RCC 7860 (cell line): ENCODE data around the gene SMAD3.

ENCODE experiments used
- DNase-seq: peaks from one replicate; pipeline ENCODE4 v3.0.0-alpha.2; 2015; ENCODE audit warnings: low spot score
- FAIRE-seq: peaks from 2 replicates; lab custom pipeline; 2012; peaks lifted over from hg19 to GRCh38; lab: Jason Lieb, UNC

SMAD3 gene

GRCh38 chr15:67033571-67034044, 31.8 kb upstream of the SMAD3 start:
- DNase-seq, result no peak
- FAIRE-seq, result no peak

DNA sequence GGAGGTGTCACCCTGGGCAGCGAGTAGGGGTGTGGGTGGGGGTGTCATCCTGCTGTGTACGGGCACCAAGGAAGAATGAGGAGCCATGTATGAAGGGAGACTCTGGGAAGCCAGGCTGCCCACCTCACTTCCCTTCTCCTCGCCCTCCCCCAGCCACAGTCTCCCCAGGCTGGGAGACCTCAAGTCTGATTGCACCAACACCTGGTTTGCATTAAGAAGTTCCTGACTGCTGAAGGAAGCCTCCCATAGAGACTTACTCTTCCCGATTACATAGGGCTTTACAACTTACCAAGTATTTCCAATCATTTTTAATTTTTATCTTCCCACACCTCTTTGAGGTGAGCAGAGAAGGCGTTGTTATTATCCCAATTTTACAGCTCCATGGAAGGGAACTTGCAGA, 29.5 kb upstream of the SMAD3 start:
- no peak for DNase-seq
- FAIRE-seq, result no peak

- no peak for FAIRE-seq
- no peak for DNase-seq
Observed at GRCh38 chr15:67036775-67037555, 28.4 kb upstream of the SMAD3 start.

GRCh38 chr15:67037694-67038093, 27.7 kb upstream of the SMAD3 start:
- FAIRE-seq, result no peak

GRCh38 chr15:67038736-67039135, 26.7 kb upstream of the SMAD3 start:
- FAIRE-seq (no peak), DNase-seq (no peak)

More at GRCh38 chr15:67037694-67038093, 27.7 kb upstream of the SMAD3 start:
- no peak for DNase-seq

- no peak for FAIRE-seq
Observed at GRCh38 chr15:67039384-67040075, 25.9 kb upstream of the SMAD3 start.

DNA sequence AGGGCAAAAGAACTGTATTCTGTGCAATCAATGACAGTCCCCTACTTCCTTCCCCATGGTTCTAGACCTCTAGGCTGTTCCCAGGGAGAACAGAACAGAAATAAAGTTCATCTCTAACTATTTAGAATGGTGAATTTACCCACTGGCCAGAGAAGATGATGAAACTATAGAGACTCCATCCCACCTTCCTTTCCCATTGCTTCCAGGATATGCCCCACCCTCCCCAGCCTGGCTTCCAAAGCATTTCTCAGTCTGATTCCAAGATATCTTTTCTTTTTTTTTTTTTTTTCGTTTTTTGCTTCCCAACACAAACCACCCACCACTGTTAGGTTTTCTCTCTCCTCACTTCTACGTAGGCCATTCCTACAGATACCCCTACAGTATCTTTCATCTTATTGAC, 25.1 kb upstream of the SMAD3 start:
- FAIRE-seq (no peak), DNase-seq (no peak)

More at GRCh38 chr15:67039384-67040075, 25.9 kb upstream of the SMAD3 start:
- DNase-seq, result peak; percentile 22

GRCh38 chr15:67042551-67043142, 22.8 kb upstream of the SMAD3 start:
- FAIRE-seq, result peak; percentile 44
- DNase-seq, result peak; percentile 68

- FAIRE-seq, result peak; percentile 48
- peak; percentile 90 for DNase-seq
Observed at GRCh38 chr15:67043939-67044771, 21.2 kb upstream of the SMAD3 start.

DNA sequence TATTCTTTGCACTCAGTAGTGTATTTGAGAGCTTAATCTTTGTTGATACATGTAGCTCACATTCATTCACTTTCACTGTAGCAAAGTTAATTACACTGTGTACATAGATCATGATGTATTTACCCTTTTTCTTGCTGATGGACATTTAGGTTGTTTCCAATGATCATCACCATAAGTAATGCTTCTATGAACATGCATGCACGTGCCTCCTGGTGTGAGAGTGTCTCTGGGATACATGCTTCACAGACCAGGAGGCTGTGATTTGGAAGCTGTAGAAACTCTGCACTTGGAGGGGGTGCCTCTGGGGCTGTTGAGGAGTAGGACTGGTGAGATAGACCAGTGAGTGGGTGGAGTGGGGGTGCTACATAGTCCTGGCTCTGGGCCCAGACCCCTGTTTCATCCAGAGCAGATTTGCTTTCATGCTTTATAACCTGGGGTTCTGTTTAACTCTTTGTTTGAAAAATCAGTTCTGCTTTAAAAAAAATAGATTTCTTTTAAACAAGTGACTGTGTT, 18.2 kb upstream of the SMAD3 start:
- FAIRE-seq (no peak), DNase-seq (no peak)

DNA sequence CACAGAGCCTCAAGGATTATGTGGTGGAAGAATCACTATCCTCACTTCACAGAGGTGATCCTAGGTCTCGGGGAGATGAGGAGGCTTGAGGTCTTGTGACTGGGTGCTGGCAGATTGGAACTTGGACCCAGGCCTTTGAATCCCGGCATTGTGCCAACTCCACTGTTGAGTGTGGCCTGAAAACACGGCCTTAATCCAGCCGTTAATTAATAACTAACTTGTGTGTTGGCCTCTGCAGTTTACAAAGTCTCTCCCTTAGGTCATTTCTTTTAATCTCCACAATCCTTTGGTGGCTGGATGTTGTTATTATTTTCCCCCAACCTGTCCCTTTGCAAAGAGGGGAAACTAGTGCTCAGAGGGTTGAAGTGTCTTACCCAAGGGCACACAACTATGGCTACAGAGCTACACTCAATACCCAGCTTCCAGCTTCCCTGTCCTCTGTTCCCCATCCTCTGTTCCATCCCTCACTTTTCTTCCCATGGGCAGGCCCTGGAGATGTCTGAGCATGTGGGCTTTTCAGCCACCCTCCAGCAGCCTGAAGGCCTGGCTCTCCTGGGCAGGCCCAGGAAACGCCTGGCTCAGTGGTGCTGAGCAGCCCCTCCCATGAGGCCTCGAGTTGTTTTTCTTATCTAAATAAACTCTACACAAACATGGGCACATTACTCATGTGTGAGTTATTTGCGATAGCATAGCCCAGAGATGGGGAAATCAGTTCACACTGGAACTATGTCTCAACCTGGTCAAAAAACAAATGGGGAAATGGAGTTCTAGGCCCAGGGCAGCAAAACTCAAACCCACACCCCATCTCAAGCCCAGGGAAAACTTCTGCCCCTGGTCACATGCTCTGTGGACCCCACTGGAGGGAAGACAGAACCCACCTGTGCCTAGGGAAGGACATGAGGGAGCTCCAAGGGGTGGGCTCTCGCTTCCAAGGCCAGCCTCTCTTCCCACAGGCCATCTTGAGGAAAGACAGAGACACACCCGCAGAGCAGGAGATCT, 16.8 kb upstream of the SMAD3 start:
- peak; percentile 86 for FAIRE-seq
- peak; percentile 84 for DNase-seq

DNA sequence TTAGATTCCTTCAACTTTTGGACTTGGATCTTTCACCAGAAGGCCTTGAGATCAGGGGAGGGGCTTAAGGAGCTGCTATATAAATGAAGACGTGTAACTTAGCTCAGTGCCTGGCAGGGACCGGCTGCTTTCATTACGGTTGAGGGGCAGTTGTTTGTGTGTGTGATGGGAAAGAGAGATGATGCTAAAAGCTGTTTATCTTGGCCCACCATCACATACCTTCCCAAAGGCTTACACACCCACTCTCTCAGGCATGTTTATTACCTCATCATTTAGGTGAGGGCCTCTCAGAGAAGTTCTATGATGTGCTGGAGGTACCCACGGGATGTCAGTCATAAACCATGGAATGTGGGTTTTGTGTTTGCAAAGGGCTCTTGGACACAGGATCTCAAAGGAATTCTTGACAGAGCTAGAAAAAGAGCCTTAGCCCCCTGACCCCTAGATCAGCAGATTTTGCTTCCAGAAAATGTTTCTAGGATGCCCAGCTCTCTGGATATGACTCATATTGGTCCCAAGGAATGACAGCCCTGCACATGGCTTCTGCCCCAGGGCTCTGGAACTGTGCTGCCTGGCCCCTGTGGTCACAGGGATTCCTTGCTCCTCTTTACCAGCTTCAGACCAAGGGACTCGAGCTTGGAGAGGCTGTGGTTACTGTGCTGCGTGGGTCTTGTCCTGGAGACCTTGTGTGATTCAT, 15.9 kb upstream of the SMAD3 start:
- peak; percentile 90 for FAIRE-seq
- peak; percentile 96 for DNase-seq

DNA sequence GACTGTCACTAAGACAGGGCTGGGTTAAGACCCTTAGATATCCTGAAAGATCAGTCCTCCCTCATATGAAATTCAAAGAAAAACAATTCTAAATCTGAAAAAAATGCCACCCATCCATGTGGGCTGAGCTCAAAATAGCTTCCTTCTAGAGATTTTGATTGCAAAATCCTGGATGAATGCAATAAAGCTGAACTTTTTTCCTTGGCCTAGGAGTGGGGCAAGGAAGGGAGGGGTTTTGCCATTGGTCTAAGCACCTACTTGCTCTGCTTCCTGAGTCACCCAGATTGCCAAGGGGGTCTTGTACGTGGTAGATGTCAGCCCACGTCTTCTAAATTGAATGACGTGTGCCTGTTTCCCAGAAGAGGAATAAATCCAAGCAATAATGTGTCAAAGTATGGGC, 15.3 kb upstream of the SMAD3 start:
- DNase-seq, result no peak

DNA sequence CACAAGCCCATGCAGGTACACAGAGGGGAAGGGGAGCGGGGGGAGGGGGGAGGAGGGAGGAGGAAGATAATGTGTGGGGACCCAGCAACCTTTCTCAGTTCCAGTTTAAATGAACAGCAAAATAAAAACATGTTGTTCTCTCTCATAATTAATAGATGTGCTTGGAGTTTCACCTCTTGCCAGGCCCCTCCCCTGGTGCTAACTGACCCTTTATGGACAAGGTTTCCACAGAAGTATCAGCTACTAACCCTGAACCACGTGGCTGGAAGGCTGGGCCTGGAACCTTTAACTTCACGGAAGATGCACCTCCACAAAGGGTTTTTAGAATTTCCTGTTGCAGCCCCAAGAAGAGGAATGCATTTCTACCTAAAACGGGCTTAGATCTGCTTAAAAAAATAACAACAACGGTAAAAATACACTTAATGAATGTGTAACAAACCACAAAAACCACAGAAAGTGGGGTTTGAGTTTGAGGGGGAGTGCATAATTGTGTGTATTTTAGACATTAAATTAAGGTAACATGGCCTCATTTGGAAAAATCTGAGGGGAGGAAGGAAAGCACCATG, 14.8 kb upstream of the SMAD3 start:
- DNase-seq (no peak), FAIRE-seq (no peak)

More for the DNA sequence above, 15.3 kb upstream of the SMAD3 start:
- FAIRE-seq, result no peak

- FAIRE-seq (no peak), DNase-seq (no peak)
Observed at GRCh38 chr15:67051088-67052045, 14.0 kb upstream of the SMAD3 start.

DNA sequence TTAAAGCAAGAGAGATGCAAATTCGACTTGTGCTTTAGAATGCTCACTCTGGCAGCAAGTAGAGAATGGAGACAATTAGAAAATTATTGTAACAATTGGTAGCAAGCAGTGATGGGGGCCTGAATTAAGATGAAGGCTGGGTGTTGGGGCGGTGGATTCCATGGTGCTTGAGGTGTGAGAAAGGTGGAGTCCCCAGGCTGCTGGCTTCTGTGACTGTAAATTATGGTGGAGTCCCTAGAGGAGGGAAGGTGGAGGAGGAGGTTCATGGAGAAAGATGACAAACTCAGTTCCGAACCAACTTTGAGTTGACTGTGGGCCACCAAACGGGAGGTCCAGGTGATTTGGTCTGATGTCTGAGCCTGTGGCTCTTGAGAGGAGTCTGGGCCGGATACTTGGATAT, 10.7 kb upstream of the SMAD3 start:
- FAIRE-seq, result no peak
- no peak for DNase-seq

GRCh38 chr15:67059127-67059553, 6.3 kb upstream of the SMAD3 start:
- no peak for FAIRE-seq
- DNase-seq, result no peak
